ENCODE results near the gene TRAPPC8. TPM values are rescaled to one million over a fixed set of nuclear protein-coding genes. Genes with fewer than 3 reads are reported as not detected.
"Not testable (repeated sequence)": the region's sequence is repeated elsewhere in the genome, so short reads cannot be mapped to it uniquely, and the experiment has no call there.

The TRAPPC8 gene
- total RNA-seq, 1 donor from 2014 or later, result 6.8 TPM

- no peaks in the 10 kb centered on the region for H3K27me3 ChIP-seq
- no peak for TF ChIP-seq CTCF (IDR thresholded peaks at IDR 0.05)
- H3K4me3 ChIP-seq, result no peak overlapping the region
- H3K9me3 ChIP-seq, result no peaks in the 10 kb centered on the region
- no peaks in the 10 kb centered on the region for H3K36me3 ChIP-seq
- no peak overlapping the region for H3K27ac ChIP-seq
- DNase-seq (ENCODE audit: low spot score in 2 of 2), result no peak
- H3K4me1 ChIP-seq, result no peaks in the 10 kb centered on the region
- intact Hi-C loops (cut with DNase I), result loop anchor here (1.0 kb wide), 1 partner anchor 264 kb away; no protein-coding TSS in a partner anchor
Observed at GRCh38 chr18:31819925-31820229, 123.1 kb downstream of the TRAPPC8 start.

GRCh38 chr18:31819106-31819924 lies 123.6 kb downstream of the TRAPPC8 start:
- Histone ChIP-seq H3K27ac (no peak overlapping the region), H3K4me1 (no peaks in the 10 kb centered on the region), H3K9me3 (no peaks in the 10 kb centered on the region), H3K36me3 (no peaks in the 10 kb centered on the region), H3K4me3 (no peak overlapping the region), H3K27me3 (no peaks in the 10 kb centered on the region)
- TF ChIP-seq CTCF (IDR thresholded peaks at IDR 0.05), result peak in 2 of 3 experiments; percentile 46 to 66
- DNase-seq (ENCODE audit: low spot score in 2 of 2), result no peak
- intact Hi-C loops (cut with DNase I), result loop anchor here (1.0 kb wide), 1 partner anchor 263 kb away; no protein-coding TSS in a partner anchor

GRCh38 chr18:31814132-31814531 lies 128.8 kb downstream of the TRAPPC8 start:
- Histone ChIP-seq H3K36me3 (no peaks in the 10 kb centered on the region), H3K4me1 (no peaks in the 10 kb centered on the region), H3K9me3 (no peaks in the 10 kb centered on the region), H3K27ac (no peak overlapping the region), H3K4me3 (no peak overlapping the region), H3K27me3 (no peaks in the 10 kb centered on the region)
- intact Hi-C loops (cut with DNase I), result no loop called here
- no peak for TF ChIP-seq CTCF (IDR thresholded peaks at IDR 0.05)
- no peak for DNase-seq (ENCODE audit: low spot score in 2 of 2)

GRCh38 chr18:31810336-31811130 lies 132.4 kb downstream of the TRAPPC8 start:
- H3K9me3 ChIP-seq; intact Hi-C loops (cut with DNase I); H3K4me1 ChIP-seq; H3K36me3 ChIP-seq; H3K27ac ChIP-seq; H3K4me3 ChIP-seq; DNase-seq (ENCODE audit: low spot score in 2 of 2); H3K27me3 ChIP-seq: not testable (repeated sequence)

GRCh38 chr18:31809049-31809448 lies 133.9 kb downstream of the TRAPPC8 start:
- H3K27me3 ChIP-seq; DNase-seq (ENCODE audit: low spot score in 2 of 2); intact Hi-C loops (cut with DNase I); H3K9me3 ChIP-seq; H3K4me3 ChIP-seq; H3K36me3 ChIP-seq; H3K4me1 ChIP-seq; H3K27ac ChIP-seq: not testable (repeated sequence)

GRCh38 chr18:31801078-31801477 lies 141.8 kb downstream of the TRAPPC8 start:
- no peaks in the 10 kb centered on the region for H3K4me1 ChIP-seq
- TF ChIP-seq CTCF (IDR thresholded peaks at IDR 0.05), result no peak

GRCh38 chr18:31799257-31799656 lies 143.7 kb downstream of the TRAPPC8 start:
- H3K36me3 ChIP-seq; H3K4me1 ChIP-seq; H3K27me3 ChIP-seq; intact Hi-C loops (cut with DNase I); H3K27ac ChIP-seq; H3K4me3 ChIP-seq; H3K9me3 ChIP-seq; DNase-seq (ENCODE audit: low spot score in 2 of 2): not testable (repeated sequence)

More at GRCh38 chr18:31801078-31801477, 141.8 kb downstream of the TRAPPC8 start:
- no peaks in the 10 kb centered on the region for H3K27me3 ChIP-seq
- intact Hi-C loops (cut with DNase I), result no loop called here
- no peak for DNase-seq (ENCODE audit: low spot score in 2 of 2)
- no peaks in the 10 kb centered on the region for H3K36me3 ChIP-seq
- no peaks in the 10 kb centered on the region for H3K9me3 ChIP-seq
- no peak overlapping the region for H3K4me3 ChIP-seq
- no peak overlapping the region for H3K27ac ChIP-seq

Measured in ascending aorta (tissue), 2 donors.